Epidermal melanocyte (primary cell): ENCODE data around the gene GARNL3.

Source experiments
- DNase-seq: peaks from one replicate; pipeline ENCODE4 v3.0.0; 2011; ENCODE audit warnings: low spot score; ENCODE audit not compliant: insufficient read length

The GARNL3 gene

GRCh38 chr9:127430415-127430814 is 165.8 kb downstream of the GARNL3 start:
- no peak for DNase-seq

GRCh38 chr9:127437497-127438264 is 173.1 kb downstream of the GARNL3 start:
- no peak for DNase-seq

- DNase-seq, result no peak
Observed at GRCh38 chr9:127438394-127438793, 173.8 kb downstream of the GARNL3 start.
